HL-60 (cell line): ENCODE measurements around the gene ITGB5.

ENCODE experiments used
- DNase-seq, 2 experiments: peaks; one replicate each; pipeline ENCODE4 v3.0.0-alpha.2; 2010 to 2020; ENCODE audit warnings: low read depth in 1 of 2, low spot score in 1 of 2
- H3K27ac ChIP-seq: fragments of 250-450 bp; sonication (Bioruptor Pico); replicated peaks from 2 replicates; pipeline ENCODE4 v1.5.1; 2020; ENCODE audit warnings: mild to moderate bottlenecking, moderate library complexity
- H3K27me3 ChIP-seq: fragments of 250-450 bp; sonication (Bioruptor Pico); 2 replicates; pipeline ENCODE4 v1.5.1; 2021; ENCODE audit warnings: mild to moderate bottlenecking, moderate library complexity; ENCODE audit not compliant: insufficient read depth, poor library complexity, severe bottlenecking
- H3K4me3 ChIP-seq: replicated peaks from 2 replicates; pipeline ENCODE4 v1.5.1; 2011; ENCODE audit warnings: mild to moderate bottlenecking, control low read depth, low read length; ENCODE audit not compliant: insufficient read depth
- CTCF ChIP-seq: IDR thresholded peaks from one replicate; pipeline ENCODE4 v1.5.1; 2011; ENCODE audit warnings: low read length, control low read depth, inconsistent platforms; ENCODE audit not compliant: insufficient read depth
- GABPA ChIP-seq: IDR thresholded peaks from 2 replicates; pipeline ENCODE4 v1.6.1; 2012; ENCODE audit warnings: low read depth
- POLR2AphosphoS5 ChIP-seq: IDR thresholded peaks from 2 replicates; pipeline ENCODE4 v1.6.1; 2012; ENCODE audit warnings: low read depth
- REST ChIP-seq: IDR thresholded peaks from 2 replicates; pipeline ENCODE4 v1.6.1; 2012; ENCODE audit warnings: low read depth; ENCODE audit not compliant: insufficient replicate concordance
- SPI1 ChIP-seq: IDR thresholded peaks from 2 replicates; pipeline ENCODE4 v1.6.1; 2012; ENCODE audit warnings: low read depth, mild to moderate bottlenecking, borderline replicate concordance

ITGB5 gene

GRCh38 chr3:124802061-124802698 lies 85.0 kb downstream of the ITGB5 start:
- DNase-seq, result no peak
- TF ChIP-seq CTCF (no peak), SPI1 (no peak), GABPA (no peak), REST (no peak), POLR2AphosphoS5 (no peak)
- Histone ChIP-seq H3K4me3 (no peak overlapping the region), H3K27me3 (no peaks in the 10 kb centered on the region), H3K27ac (no peak overlapping the region)

GRCh38 chr3:124800511-124801258 lies 86.5 kb downstream of the ITGB5 start:
- no peak for TF ChIP-seq REST
- no peak for TF ChIP-seq CTCF
- TF ChIP-seq POLR2AphosphoS5, result no peak
- TF ChIP-seq SPI1, result no peak
- TF ChIP-seq GABPA, result no peak
- Histone ChIP-seq H3K4me3 (no peak overlapping the region), H3K27me3 (no peaks in the 10 kb centered on the region), H3K27ac (no peak overlapping the region)
- no peak for DNase-seq

- Histone ChIP-seq H3K4me3 (no peak overlapping the region), H3K27ac (no peak overlapping the region), H3K27me3 (no peaks in the 10 kb centered on the region)
- no peak for DNase-seq
- no peak for TF ChIP-seq GABPA
- no peak for TF ChIP-seq CTCF
- TF ChIP-seq POLR2AphosphoS5, result no peak
- TF ChIP-seq REST, result no peak
- TF ChIP-seq SPI1, result no peak
These were observed 87.1 kb downstream of the ITGB5 start for GRCh38 chr3:124800076-124800475.
